HepG2 (cell line): ENCODE data around the gene OXSM. TPM values are rescaled to one million over a fixed set of nuclear protein-coding genes. Genes with fewer than 3 reads are reported as not detected.

Experiments used
- ATAC-seq: fragments of 200-7000 bp; cut with Tn5 transposase; 3 replicates; pipeline ENCODE4 v1.9.1; 2020; ENCODE audit warnings: mild to moderate bottlenecking, moderate library complexity
- BruUV-seq: library from RNA; stranded (reverse); fragments of 400-500 nt; replicated peaks from 2 replicates; lab custom pipeline; 2021; lab: Mats Ljungman, UMichigan
- CTCF ChIA-PET: fragments of 300-600 bp; formaldehyde crosslinking; extraction: SDS; loops from one replicate; lab custom pipeline; 2021; ENCODE audit warnings: low total read pairs, inconsistent platforms, low intra/inter-chr PET ratio; lab: Yijun Ruan, JAX
- POLR2A ChIA-PET: fragments of 350-600 bp; sonication (Branson Sonifier 250); formaldehyde crosslinking; loops from one replicate; lab custom pipeline; 2020; ENCODE audit warnings: antibody characterized with exemption, inconsistent platforms; lab: Yijun Ruan, JAX
- DNase-seq: peaks from one replicate; pipeline ENCODE4 v3.0.0-alpha.2; 2015; ENCODE audit warnings: low spot score
- FAIRE-seq: peaks from 3 replicates; lab custom pipeline; 2011; peaks lifted over from hg19 to GRCh38; lab: Jason Lieb, UNC
- H2AFZ ChIP-seq: one replicate; pipeline ENCODE4 v1.6.1; 2011; ENCODE audit warnings: low read length, inconsistent platforms
- H3K27ac ChIP-seq: fragments of 300-600 bp; 3 replicates; pipeline ENCODE4 v1.8.0; 2011; ENCODE audit warnings: mixed run types, mild to moderate bottlenecking, mixed read lengths, low read length, inconsistent platforms; ENCODE audit not compliant: insufficient read depth; ENCODE audit errors: extremely low read length
- H3K27me3 ChIP-seq, 2 experiments: fragments of 200-600 bp in 1 of 2; 2 replicates in 1 of 2; 3 replicates in 1 of 2; pipeline versions ENCODE4 v1.6.0 to v1.8.0; 2011; ENCODE audit warnings: low read length in 2 of 2, mild to moderate bottlenecking in 2 of 2, moderate library complexity in 2 of 2, inconsistent platforms in 1 of 2; ENCODE audit not compliant: insufficient read depth in 2 of 2, control insufficient read depth in 1 of 2
- H3K36me3 ChIP-seq, 2 experiments: fragments of 200-600 bp in 1 of 2; replicated peaks in 1 of 2; 2 replicates in 1 of 2; 3 replicates in 1 of 2; pipeline versions ENCODE4 v1.5.1 to v1.8.0; 2011; ENCODE audit warnings: low read length in 2 of 2, inconsistent platforms in 1 of 2; ENCODE audit not compliant: insufficient read depth in 2 of 2, control insufficient read depth in 1 of 2
- H3K4me1 ChIP-seq: 2 replicates; pipeline ENCODE4 v1.5.1; 2012; ENCODE audit warnings: low read length, inconsistent platforms; ENCODE audit not compliant: insufficient read depth
- H3K4me2 ChIP-seq: 2 replicates; pipeline ENCODE4 v1.6.0; 2011; ENCODE audit warnings: low read depth, low read length, inconsistent platforms
- H3K4me3 ChIP-seq, 3 experiments: fragments of 200-600 bp in 1 of 3; sonication (generic), shearing (Covaris generic) in 1 of 3; replicated peaks in 1 of 3; 2 replicates each; pipeline ENCODE4 v1.5.1; 2011 to 2016; ENCODE audit warnings: low read length in 3 of 3, inconsistent platforms in 2 of 3, low read depth in 2 of 3, mild to moderate bottlenecking in 2 of 3, control low read depth in 1 of 3, mixed read lengths in 1 of 3; ENCODE audit not compliant: insufficient read depth in 1 of 3
- H3K79me2 ChIP-seq: one replicate; pipeline ENCODE4 v1.6.1; 2011; ENCODE audit warnings: low read length, inconsistent platforms; ENCODE audit not compliant: insufficient read depth
- H3K9ac ChIP-seq: 2 replicates; pipeline ENCODE4 v1.6.0; 2011; ENCODE audit warnings: mild to moderate bottlenecking, low read depth, low read length, inconsistent platforms; ENCODE audit not compliant: insufficient read depth
- H3K9me3 ChIP-seq: 2 replicates; pipeline ENCODE4 v1.5.1; 2012; ENCODE audit warnings: mild to moderate bottlenecking, low read length
- H4K20me1 ChIP-seq: 2 replicates; pipeline ENCODE4 v1.6.0; 2011; ENCODE audit warnings: inconsistent platforms, mild to moderate bottlenecking, low read length, moderate library complexity; ENCODE audit not compliant: insufficient read depth
- EEA1 ChIP-seq: sonication (generic); formaldehyde crosslinking; IDR thresholded peaks from 2 replicates; pipeline ENCODE4 v1.5.1; 2020; ENCODE audit warnings: mild to moderate bottlenecking, missing genetic modification reagents, borderline replicate concordance
- FOXA1 ChIP-seq, 2 experiments: fragments of 450-650 bp in 1 of 2; sonication (generic) in 1 of 2; formaldehyde crosslinking in 1 of 2; IDR thresholded peaks; 2 replicates each; pipeline versions ENCODE4 v1.4.0 to v1.6.1; 2016 to 2020; ENCODE audit warnings: missing genetic modification reagents in 1 of 2
- GFI1 ChIP-seq: sonication (generic); formaldehyde crosslinking; IDR thresholded peaks from 2 replicates; pipeline ENCODE4 v1.5.0; 2020; ENCODE audit warnings: missing genetic modification reagents, mild to moderate bottlenecking, borderline replicate concordance
- HMG20A ChIP-seq: IDR thresholded peaks from 2 replicates; pipeline ENCODE4 v1.6.1; 2016; ENCODE audit warnings: borderline replicate concordance
- HOXA7 ChIP-seq: sonication (generic); formaldehyde crosslinking; IDR thresholded peaks from 2 replicates; pipeline ENCODE4 v1.8.1; 2022; ENCODE audit warnings: mild to moderate bottlenecking, missing genetic modification reagents, moderate library complexity
- KMT2B ChIP-seq: IDR thresholded peaks from 2 replicates; pipeline ENCODE4 v1.6.1; 2016; ENCODE audit warnings: missing genetic modification reagents, missing compliant biosample characterization
- SP4 ChIP-seq: sonication (generic); formaldehyde crosslinking; IDR thresholded peaks from 2 replicates; pipeline ENCODE4 v1.8.1; 2023; ENCODE audit warnings: mild to moderate bottlenecking, missing genetic modification reagents
- ZMYM2 ChIP-seq: sonication (generic); formaldehyde crosslinking; IDR thresholded peaks from 2 replicates; pipeline ENCODE4 v1.8.0; 2022; ENCODE audit warnings: mild to moderate bottlenecking, missing genetic modification reagents
- ZNF530 ChIP-seq: sonication (generic); formaldehyde crosslinking; IDR thresholded peaks from 2 replicates; pipeline ENCODE4 v1.5.0; 2020; ENCODE audit warnings: low read depth, mild to moderate bottlenecking, missing genetic modification reagents
- WGBS: methylation state at CpG from one replicate; pipeline ENCODE4 v1.1.6; 2017; ENCODE audit warnings: low lambda C conversion rate; 5-methylcytosine and 5-hydroxymethylcytosine counted together
- in situ Hi-C: cut with HindIII; loops from 2 replicates; pipeline ENCODE4 v1.10.0; 2017; ENCODE audit warnings: low pct_unique_long_range_greater_than_20kb; ENCODE audit not compliant: extremely low pct_ligation_motif_present
- intact Hi-C: fragments of 100-400 bp; cut with micrococcal nuclease; formaldehyde crosslinking; loops from one replicate; pipeline ENCODE4 v1.10.0; 2022; ENCODE audit not compliant: unreplicated experiment
- polyA plus RNA-seq, 8 experiments: library from polyadenylated mRNA; depleted of rRNA in 3 of 8; stranded (reverse) in 7 of 8; unstranded in 1 of 8; fragments of >200 nt; fragmentation: Illumina TruSeq in 4 of 8; extraction: Trizol in 4 of 8; gene quantifications; 2 replicates each; pipeline versions ENCODE4 v1.2.1 to v1.2.3, GENCODE V29; 2011 to 2016; ENCODE audit warnings: low read depth in 4 of 8, missing spikeins in 1 of 8, mixed read lengths in 1 of 8; ENCODE audit not compliant: insufficient read depth in 1 of 8
- total RNA-seq, 5 experiments: library from RNA; depleted of rRNA; stranded (reverse); fragments of >200 nt; fragmentation: Illumina TruSeq; extraction: Trizol; gene quantifications; 2 replicates each; pipeline ENCODE4 v1.2.3, GENCODE V29; 2016; ENCODE audit warnings: low read depth in 1 of 5
- TF ChIP-seq, protein P1 (sequence below): IDR thresholded peaks from 2 replicates; pipeline ENCODE4 v1.6.1; 2016; ENCODE audit warnings: missing genetic modification reagents, missing compliant biosample characterization
- TF ChIP-seq, protein P2 (sequence below): sonication (generic); formaldehyde crosslinking; conservative IDR thresholded peaks from 2 replicates; pipeline ENCODE4 v1.8.0; 2022; ENCODE audit warnings: low read depth, missing genetic modification reagents
- TF ChIP-seq, protein P3 (sequence below): sonication (generic); formaldehyde crosslinking; IDR thresholded peaks from 2 replicates; pipeline ENCODE4 v1.8.1; 2023; ENCODE audit warnings: mild to moderate bottlenecking, missing genetic modification reagents
- TF ChIP-seq, protein P4 (sequence below): sonication (generic); formaldehyde crosslinking; IDR thresholded peaks from 2 replicates; pipeline ENCODE4 v1.5.0; 2020; ENCODE audit warnings: missing genetic modification reagents

Gene OXSM
- total and polyA plus RNA-seq, 2 of the 13 experiments (the other 11 are each of a cell fraction or from before 2014, with no cell fraction given), result 18.2 to 34.4 TPM

DNA sequence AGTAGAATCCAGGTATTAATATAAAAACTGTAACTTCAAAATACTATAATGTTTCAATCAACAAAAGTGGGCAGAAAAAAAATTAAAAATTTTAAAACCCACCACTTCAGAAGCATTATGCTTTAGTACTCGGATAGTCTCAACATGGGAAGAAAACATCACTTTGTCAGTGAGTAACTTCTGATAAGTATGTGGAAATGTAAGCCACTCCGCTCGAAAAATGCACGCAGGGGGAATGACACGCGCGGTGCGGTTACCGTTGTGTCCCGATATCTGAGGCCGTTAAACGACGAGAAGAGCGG, 7.3 kb upstream of the OXSM start:
- Histone ChIP-seq H3K9me3 (no peaks in the 10 kb centered on the region), H3K9ac (peak overlapping the region; percentile 88), H3K4me3 (peak overlapping the region; percentile 91 to 99 (median 93)), H2AFZ (no peak overlapping the region), H3K27me3 (no peaks in the 10 kb centered on the region), H3K27ac (peak overlapping the region; percentile 78), H3K36me3 (peaks cover 2 to 6% of the 10 kb centered on the region in 2 experiments; a peak in 1 of 5 replicates), H3K79me2 (peaks cover 35% of the 10 kb centered on the region), H3K4me1 (peaks cover 51% of the 10 kb centered on the region)
- ATAC-seq (no peak), FAIRE-seq (no peak)
- CTCF ChIA-PET, result no interaction called here
- intact Hi-C loops, result loop anchor here (5.0 kb wide), 1 partner anchor 135 kb away; no protein-coding TSS in a partner anchor
- BruUV-seq, result no TSS peak
- WGBS, result under 1% methylated on average over 10 of the region's 14 CpGs
- POLR2A ChIA-PET, result interaction anchor here (1.1 to 1.7 kb wide), 2 partner anchors 9 to 10 kb away, joined by 5 to 6 read pairs; no protein-coding TSS in a partner anchor
- TF ChIP-seq GFI1 (CRISPR knock-in tag), result 0 out of 2 replicates have a peak, but pooled peaks have one; percentile 2
- TF ChIP-seq HOXA7 (CRISPR knock-in tag), result 0 out of 2 replicates have a peak, but pooled peaks have one; percentile 62
- TF ChIP-seq, protein P1, sequence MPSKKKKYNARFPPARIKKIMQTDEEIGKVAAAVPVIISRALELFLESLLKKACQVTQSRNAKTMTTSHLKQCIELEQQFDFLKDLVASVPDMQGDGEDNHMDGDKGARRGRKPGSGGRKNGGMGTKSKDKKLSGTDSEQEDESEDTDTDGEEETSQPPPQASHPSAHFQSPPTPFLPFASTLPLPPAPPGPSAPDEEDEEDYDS, result 0 out of 2 replicates have a peak, but pooled peaks have one; percentile 10
- TF ChIP-seq EEA1, result no peak
- TF ChIP-seq, all 625 proteins: peak for 3
- in situ Hi-C loops, result loop anchor here (25.0 kb wide), 1 partner anchor 120 kb away; the partner anchor contains the start of gene TOP2B
- Histone ChIP-seq H3K4me2 (peak overlapping the region; percentile 76), H4K20me1 (no peaks in the 10 kb centered on the region)
- DNase-seq, result no peak

DNA sequence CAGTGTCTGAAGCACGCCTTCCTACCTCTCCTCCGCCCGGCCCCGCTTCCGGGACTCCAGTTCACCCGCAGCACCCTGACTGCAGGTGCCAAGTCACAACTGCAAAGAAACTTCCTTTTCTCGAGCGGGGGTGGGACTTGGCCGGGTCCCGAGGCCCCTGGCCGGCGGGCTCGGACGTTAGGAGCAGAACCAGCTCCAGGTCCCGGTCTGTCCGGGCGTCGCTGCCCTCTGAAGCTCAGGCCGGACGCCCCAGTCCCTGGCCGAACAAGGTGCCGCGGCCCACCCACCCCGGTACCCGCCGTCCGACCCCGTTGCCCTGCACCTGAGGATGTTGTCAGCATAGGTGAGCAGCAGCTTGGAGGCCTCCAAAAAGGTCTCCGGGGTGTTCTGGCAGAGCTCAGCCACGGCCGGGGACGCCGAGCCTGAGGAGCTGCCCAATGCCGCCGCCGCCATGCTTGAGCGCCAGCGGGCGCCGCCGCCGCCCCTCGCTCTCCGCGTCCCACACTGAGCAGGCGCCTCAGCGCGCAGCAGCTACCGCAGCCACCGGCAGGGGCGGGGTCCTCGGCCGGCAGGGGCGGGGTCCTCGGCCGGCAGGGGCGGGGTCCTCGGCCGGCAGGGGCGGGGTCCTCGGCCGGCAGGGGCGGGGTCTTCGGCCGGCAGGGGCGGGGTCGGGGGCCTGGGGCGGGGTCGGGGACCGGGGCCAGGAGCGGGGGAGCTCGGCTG, 6.8 kb upstream of the OXSM start, which contains the start of gene NGLY1:
NGLY1 (minus strand) TSS at position 506 of the 723 bp plus-strand sequence; CDS start at position 453, 53 bp downstream.
- DNase-seq (peak; percentile 59), FAIRE-seq (no peak), ATAC-seq (peak; percentile 97)
- BruUV-seq, result no TSS peak
- Histone ChIP-seq H3K27me3 (no peaks in the 10 kb centered on the region), H4K20me1 (no peaks in the 10 kb centered on the region), H3K79me2 (peaks cover 35% of the 10 kb centered on the region), H2AFZ (peak within 1 kb of the TSS; percentile 51), H3K9me3 (no peaks in the 10 kb centered on the region), H3K4me3 (peak within 1 kb of the TSS; percentile 91 to 99 (median 93)), H3K4me2 (peak within 1 kb of the TSS; percentile 88), H3K36me3 (peaks cover under 1 to 1% of the 10 kb centered on the region in 2 experiments; a peak in 1 of 5 replicates), H3K4me1 (peaks cover 56% of the 10 kb centered on the region), H3K27ac (peak within 1 kb of the TSS; percentile 78), H3K9ac (peak within 1 kb of the TSS; percentile 88)
- intact Hi-C loops (loop anchor here (5.0 kb wide), 1 partner anchor 136 kb away; no protein-coding TSS in a partner anchor), in situ Hi-C loops (loop anchor here (25.0 kb wide), 1 partner anchor 121 kb away; the partner anchor contains the start of gene TOP2B)
- no CpG with 5 or more reads among the region's 72 CpGs for WGBS
- ChIA-PET CTCF (no interaction called here), POLR2A (interaction anchor here (0.6 to 1.7 kb wide), 7 partner anchors 10 to 1866 kb away, joined by 3 to 6 read pairs (median 4); partner anchors contain the start of genes NKIRAS1 and RPL15)
- no peak for TF ChIP-seq ZNF530 (CRISPR knock-in tag)
- TF ChIP-seq FOXA1 (IDR thresholded peaks at IDR 0.05), result no peak
- TF ChIP-seq FOXA1 (CRISPR knock-in tag; IDR thresholded peaks at IDR 0.05), result no peak
- peak; percentile 60 for TF ChIP-seq KMT2B (CRISPR knock-in tag)
- TF ChIP-seq ZMYM2 (CRISPR knock-in tag), result no peak
- TF ChIP-seq, protein P2, sequence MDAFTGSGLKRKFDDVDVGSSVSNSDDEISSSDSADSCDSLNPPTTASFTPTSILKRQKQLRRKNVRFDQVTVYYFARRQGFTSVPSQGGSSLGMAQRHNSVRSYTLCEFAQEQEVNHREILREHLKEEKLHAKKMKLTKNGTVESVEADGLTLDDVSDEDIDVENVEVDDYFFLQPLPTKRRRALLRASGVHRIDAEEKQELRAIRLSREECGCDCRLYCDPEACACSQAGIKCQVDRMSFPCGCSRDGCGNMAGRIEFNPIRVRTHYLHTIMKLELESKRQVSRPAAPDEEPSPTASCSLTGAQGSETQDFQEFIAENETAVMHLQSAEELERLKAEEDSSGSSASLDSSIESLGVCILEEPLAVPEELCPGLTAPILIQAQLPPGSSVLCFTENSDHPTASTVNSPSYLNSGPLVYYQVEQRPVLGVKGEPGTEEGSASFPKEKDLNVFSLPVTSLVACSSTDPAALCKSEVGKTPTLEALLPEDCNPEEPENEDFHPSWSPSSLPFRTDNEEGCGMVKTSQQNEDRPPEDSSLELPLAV (CRISPR knock-in tag), result no peak
- peak; percentile 59; the same call in 1 of the 2 replicates for TF ChIP-seq SP4
- TF ChIP-seq, protein P3, sequence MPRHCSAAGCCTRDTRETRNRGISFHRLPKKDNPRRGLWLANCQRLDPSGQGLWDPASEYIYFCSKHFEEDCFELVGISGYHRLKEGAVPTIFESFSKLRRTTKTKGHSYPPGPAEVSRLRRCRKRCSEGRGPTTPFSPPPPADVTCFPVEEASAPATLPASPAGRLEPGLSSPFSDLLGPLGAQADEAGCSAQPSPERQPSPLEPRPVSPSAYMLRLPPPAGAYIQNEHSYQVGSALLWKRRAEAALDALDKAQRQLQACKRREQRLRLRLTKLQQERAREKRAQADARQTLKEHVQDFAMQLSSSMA (CRISPR knock-in tag), result 0 out of 2 replicates have a peak, but pooled peaks have one; percentile 67
- TF ChIP-seq HMG20A (CRISPR knock-in tag), result no peak
- TF ChIP-seq, protein P4, sequence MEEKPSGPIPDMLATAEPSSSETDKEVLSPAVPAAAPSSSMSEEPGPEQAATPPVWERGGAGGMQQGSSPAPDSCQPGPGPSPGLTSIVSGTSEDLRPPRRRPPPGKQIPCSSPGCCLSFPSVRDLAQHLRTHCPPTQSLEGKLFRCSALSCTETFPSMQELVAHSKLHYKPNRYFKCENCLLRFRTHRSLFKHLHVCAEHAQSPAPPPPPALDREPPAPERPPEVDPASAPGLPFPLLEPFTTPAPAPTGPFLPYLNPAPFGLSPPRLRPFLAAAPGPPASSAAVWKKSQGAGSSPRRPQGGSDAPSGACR (CRISPR knock-in tag), result no peak
